K562 (cell line): ENCODE results near the gene GH2.

Experiments used
- CBX8 ChIP-seq: fragments of 200-600 bp; sonication (generic); IDR thresholded peaks from 2 replicates; pipeline ENCODE4 v1.6.1; 2012; ENCODE audit warnings: borderline replicate concordance, mixed run types, low read depth, mild to moderate bottlenecking, moderate library complexity, mixed read lengths, low read length, control low read depth, inconsistent platforms; ENCODE audit not compliant: poor library complexity, severe bottlenecking; ENCODE audit errors: extremely low read depth
- E2F8 ChIP-seq: fragments of 450-650 bp; IDR thresholded peaks from 2 replicates; pipeline ENCODE4 v1.7.1; 2018; ENCODE audit warnings: mild to moderate bottlenecking, low read depth; ENCODE audit not compliant: partially characterized antibody
- EGR1 ChIP-seq: fragments of 450-650 bp; conservative IDR thresholded peaks from 2 replicates; pipeline ENCODE4 v1.6.1; 2017; ENCODE audit warnings: mild to moderate bottlenecking
- KLF1 ChIP-seq: fragments of 450-650 bp; IDR thresholded peaks from 2 replicates; pipeline ENCODE4 v1.6.1; 2016; ENCODE audit warnings: missing genetic modification characterization, missing compliant biosample characterization
- TCF7L2 ChIP-seq: fragments of 150-350 bp; IDR thresholded peaks from 2 replicates; pipeline ENCODE4 v1.6.1; 2016; ENCODE audit warnings: low read depth, mild to moderate bottlenecking, low read length, moderate library complexity

- TF ChIP-seq EGR1 = no peak
- no peak for TF ChIP-seq E2F8
- no peak for TF ChIP-seq KLF1 (tag)
- no peak for TF ChIP-seq CBX8
- no peak for TF ChIP-seq TCF7L2
Measured at GRCh38 chr17:63918305-63918704, 36.6 kb upstream of the GH2 start.
